Activated CD8-positive, alpha-beta T cell treated with anti-CD3 and anti-CD28 coated beads for 36 hours (primary cell): ENCODE data around the gene ABCB7. TPM values are rescaled to one million over a fixed set of nuclear protein-coding genes. Genes with fewer than 3 reads are reported as not detected.

Source experiments
- ATAC-seq: fragments of 200-7000 bp; cut with Tn5 transposase; one replicate; pipeline ENCODE4 v1.10.0; 2021; ENCODE audit warnings: mild to moderate bottlenecking, moderate library complexity
- CTCF ChIA-PET: fragments of 350-600 bp; sonication (Branson Sonifier 250); formaldehyde crosslinking; loops from one replicate; lab custom pipeline; 2021; ENCODE audit warnings: antibody characterized with exemption; lab: Charles Lee
- POLR2A ChIA-PET: fragments of 350-600 bp; sonication (Branson Sonifier 250); formaldehyde crosslinking; loops from one replicate; lab custom pipeline; 2021; ENCODE audit warnings: antibody characterized with exemption; lab: Charles Lee
- DNase-seq: peaks from one replicate; pipeline ENCODE4 v3.0.0-alpha.2; 2020
- H3K27ac Mint-ChIP-seq: one replicate; pipeline ENCODE4 v1.8.0; 2021; ENCODE audit warnings: mild to moderate bottlenecking, mixed read lengths
- H3K27me3 Mint-ChIP-seq: one replicate; pipeline ENCODE4 v1.8.0; 2021; ENCODE audit warnings: mixed read lengths
- H3K36me3 Mint-ChIP-seq: one replicate; pipeline ENCODE4 v1.8.0; 2021; ENCODE audit warnings: low read depth, mixed read lengths
- H3K4me1 Mint-ChIP-seq: one replicate; pipeline ENCODE4 v1.8.0; 2021; ENCODE audit warnings: low read depth, mixed read lengths
- H3K4me3 Mint-ChIP-seq: one replicate; pipeline ENCODE4 v1.8.0; 2021; ENCODE audit warnings: mild to moderate bottlenecking, moderate library complexity, mixed read lengths
- H3K9me3 Mint-ChIP-seq: one replicate; pipeline ENCODE4 v1.8.0; 2021; ENCODE audit warnings: mixed read lengths
- intact Hi-C: fragments of 100-400 bp; cut with micrococcal nuclease; formaldehyde crosslinking; loops from one replicate; pipeline ENCODE4 v1.10.0; 2022
- total RNA-seq, 2 experiments: library from RNA; stranded (reverse); gene quantifications; one replicate each; pipeline ENCODE4 v1.2.3, GENCODE V29; 2021
- TF ChIP-seq, protein P1 (sequence below): fragments of 200-600 bp; IDR thresholded peaks from one replicate; pipeline ENCODE4 v1.8.0; 2022; ENCODE audit warnings: antibody characterized with exemption, mild to moderate bottlenecking

Gene ABCB7
- total RNA-seq, 2 experiments from 2014 or later = 50.5 to 52.0 TPM

DNA sequence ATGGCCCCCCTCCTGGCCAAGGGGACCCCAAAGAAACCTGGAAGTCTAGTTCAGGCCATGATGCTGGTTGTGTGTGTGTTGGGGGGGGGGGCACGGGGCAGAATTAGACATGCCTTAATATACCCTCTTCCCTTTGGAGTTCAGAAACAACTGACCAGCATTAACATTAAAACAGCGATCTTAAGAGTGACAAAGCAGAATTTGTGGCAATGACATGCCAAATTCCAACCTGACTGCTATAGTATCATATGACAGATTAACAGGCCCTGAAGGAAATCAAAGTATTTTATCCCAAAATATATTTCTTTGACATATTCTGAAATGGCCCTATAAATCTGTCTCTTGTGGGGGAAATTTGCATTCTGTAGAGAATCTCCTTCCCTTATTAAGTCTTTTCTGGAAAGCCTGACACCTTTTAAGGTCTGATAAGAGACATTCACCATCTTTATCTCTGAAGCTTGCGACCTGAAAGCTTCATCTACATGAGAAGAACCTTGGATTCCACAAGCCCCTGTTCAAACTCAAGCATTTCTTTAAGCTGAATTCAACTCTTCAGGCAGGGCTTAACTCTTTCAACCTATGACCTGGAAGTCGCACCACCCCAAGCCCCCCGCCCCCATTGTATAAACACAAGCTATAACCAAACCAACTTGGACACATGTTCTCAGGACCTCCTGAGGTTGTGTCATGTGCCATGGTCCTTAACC is 40.2 kb downstream of the ABCB7 start:
- Mint-ChIP-seq H3K36me3 (peaks cover 9% of the 10 kb centered on the region), H3K27ac (no peak overlapping the region), H3K9me3 (no peaks in the 10 kb centered on the region), H3K4me1 (peaks cover 5% of the 10 kb centered on the region), H3K27me3 (no peaks in the 10 kb centered on the region), H3K4me3 (no peak overlapping the region)
- TF ChIP-seq, protein P1, sequence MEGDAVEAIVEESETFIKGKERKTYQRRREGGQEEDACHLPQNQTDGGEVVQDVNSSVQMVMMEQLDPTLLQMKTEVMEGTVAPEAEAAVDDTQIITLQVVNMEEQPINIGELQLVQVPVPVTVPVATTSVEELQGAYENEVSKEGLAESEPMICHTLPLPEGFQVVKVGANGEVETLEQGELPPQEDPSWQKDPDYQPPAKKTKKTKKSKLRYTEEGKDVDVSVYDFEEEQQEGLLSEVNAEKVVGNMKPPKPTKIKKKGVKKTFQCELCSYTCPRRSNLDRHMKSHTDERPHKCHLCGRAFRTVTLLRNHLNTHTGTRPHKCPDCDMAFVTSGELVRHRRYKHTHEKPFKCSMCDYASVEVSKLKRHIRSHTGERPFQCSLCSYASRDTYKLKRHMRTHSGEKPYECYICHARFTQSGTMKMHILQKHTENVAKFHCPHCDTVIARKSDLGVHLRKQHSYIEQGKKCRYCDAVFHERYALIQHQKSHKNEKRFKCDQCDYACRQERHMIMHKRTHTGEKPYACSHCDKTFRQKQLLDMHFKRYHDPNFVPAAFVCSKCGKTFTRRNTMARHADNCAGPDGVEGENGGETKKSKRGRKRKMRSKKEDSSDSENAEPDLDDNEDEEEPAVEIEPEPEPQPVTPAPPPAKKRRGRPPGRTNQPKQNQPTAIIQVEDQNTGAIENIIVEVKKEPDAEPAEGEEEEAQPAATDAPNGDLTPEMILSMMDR = no peak
- CTCF ChIA-PET = no interaction called here
- intact Hi-C loops = no loop called here
- POLR2A ChIA-PET = no interaction called here
- no peak for DNase-seq
- ATAC-seq = no peak

DNA sequence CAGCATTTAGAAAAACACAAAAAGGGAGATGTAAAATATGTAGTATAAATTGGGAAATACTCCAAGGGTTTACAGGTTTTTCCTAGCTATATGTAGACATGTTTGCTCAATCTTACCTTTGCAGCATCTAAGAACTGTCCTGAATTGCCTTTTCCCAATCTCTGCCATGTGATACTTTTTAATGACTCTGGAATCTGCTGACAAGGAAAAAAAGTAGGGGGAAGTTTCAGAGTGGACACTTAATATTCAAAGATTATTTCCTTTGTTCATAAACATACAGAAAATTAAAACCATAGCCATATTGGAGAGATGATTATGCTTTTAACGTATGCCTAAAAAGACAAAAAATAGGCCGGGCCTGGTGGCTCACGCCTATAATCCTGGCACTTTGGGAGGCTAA is 41.4 kb downstream of the ABCB7 start:
- POLR2A ChIA-PET = no interaction called here
- peaks cover 5% of the 10 kb centered on the region for H3K4me1 Mint-ChIP-seq
- intact Hi-C loops = no loop called here

DNA sequence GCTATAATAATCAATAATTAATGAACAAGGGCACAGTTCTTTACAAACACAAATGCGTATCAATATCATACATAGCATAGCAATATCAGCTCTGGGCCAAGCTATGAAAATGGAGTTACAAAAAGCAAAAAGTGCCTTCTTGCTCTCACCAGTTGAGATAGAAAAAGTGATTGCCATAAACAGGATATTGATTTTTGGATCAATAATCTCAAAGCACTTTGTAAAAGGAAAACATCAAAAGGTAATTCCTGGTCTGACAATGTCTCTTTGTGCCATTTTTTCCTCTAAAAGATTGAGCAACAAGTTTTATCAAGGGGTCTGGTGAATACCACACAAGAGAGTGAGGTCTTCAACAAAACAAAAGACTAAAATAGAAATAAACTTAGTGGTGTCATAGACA is 42.4 kb downstream of the ABCB7 start:
- CTCF ChIA-PET = no interaction called here
- POLR2A ChIA-PET = no interaction called here

More for the DNA sequence above, 41.4 kb downstream of the ABCB7 start:
- CTCF ChIA-PET = no interaction called here
- Mint-ChIP-seq H3K4me3 (no peak overlapping the region), H3K36me3 (peaks cover 10% of the 10 kb centered on the region), H3K27ac (no peak overlapping the region), H3K9me3 (no peaks in the 10 kb centered on the region), H3K27me3 (no peaks in the 10 kb centered on the region)
- DNase-seq = no peak
- TF ChIP-seq, protein P1 = no peak
- ATAC-seq = no peak

DNA sequence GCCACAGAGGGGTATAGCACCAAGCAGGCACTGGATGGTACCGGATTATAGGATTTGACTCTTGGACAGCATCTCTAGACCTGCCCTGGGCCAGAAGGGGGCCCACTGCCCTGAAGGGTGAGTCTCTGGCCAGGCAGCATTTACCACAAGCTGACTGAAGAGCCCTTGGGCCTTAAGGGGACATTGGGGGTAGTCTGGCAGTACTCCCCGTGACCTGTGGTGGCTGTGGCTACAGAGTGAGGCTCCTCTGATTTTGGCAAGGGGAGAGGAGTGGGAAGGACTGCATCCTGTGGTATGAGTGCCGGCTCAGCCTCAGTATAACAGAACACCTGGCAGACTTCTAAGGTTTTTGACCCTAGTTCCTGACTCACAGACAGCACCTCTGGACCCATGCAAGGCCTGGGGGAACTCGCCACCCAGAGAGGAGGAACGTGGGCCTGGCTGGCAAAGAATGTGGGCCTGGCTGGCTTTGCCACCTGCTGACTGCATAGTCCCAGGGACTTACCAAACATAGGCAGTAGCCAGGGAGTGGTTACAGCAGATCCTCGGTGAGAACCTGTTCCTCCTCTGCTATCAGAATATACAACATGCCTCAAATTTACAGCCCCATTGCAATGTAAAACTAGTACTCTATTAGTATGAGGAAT is 48.1 kb downstream of the ABCB7 start:
- H3K4me3 Mint-ChIP-seq = no peak overlapping the region
- ChIA-PET POLR2A (no interaction called here), CTCF (no interaction called here)
- H3K27ac Mint-ChIP-seq = no peak overlapping the region
- peaks cover 7% of the 10 kb centered on the region for H3K4me1 Mint-ChIP-seq
- intact Hi-C loops = no loop called here
- TF ChIP-seq, protein P1 = no peak
- H3K36me3 Mint-ChIP-seq = peaks cover 21% of the 10 kb centered on the region
- ATAC-seq = no peak
- H3K27me3 Mint-ChIP-seq = no peaks in the 10 kb centered on the region
- no peak for DNase-seq
- H3K9me3 Mint-ChIP-seq = no peaks in the 10 kb centered on the region

More for the DNA sequence above, 42.4 kb downstream of the ABCB7 start:
- DNase-seq (no peak), ATAC-seq (no peak)
- intact Hi-C loops = no loop called here
- Mint-ChIP-seq H3K27me3 (no peaks in the 10 kb centered on the region), H3K4me3 (no peak overlapping the region), H3K9me3 (no peaks in the 10 kb centered on the region), H3K27ac (no peak overlapping the region), H3K36me3 (peaks cover 9% of the 10 kb centered on the region), H3K4me1 (peaks cover 5% of the 10 kb centered on the region)
- TF ChIP-seq, protein P1 = no peak

DNA sequence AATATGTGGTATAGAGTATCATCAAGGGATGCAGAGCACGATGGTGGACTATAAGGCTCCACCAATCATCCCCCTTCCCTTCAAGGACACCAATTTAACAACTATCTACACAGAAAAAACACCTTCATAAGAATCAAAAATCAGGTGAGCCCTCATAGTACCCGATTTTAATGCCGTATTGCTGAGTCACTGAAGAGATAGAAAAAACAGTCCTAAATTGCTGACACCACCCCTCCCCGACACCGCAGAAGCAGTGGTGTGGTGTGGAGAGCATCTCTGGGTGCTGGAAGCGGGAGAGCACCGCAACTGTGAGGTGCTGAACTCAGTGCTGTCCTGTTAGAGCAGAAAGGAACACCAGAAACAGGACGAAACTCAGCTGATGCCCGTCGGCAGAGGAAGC is 49.3 kb downstream of the ABCB7 start:
- Mint-ChIP-seq H3K9me3 (no peaks in the 10 kb centered on the region), H3K4me3 (no peak overlapping the region), H3K27me3 (no peaks in the 10 kb centered on the region), H3K27ac (no peak overlapping the region), H3K36me3 (peaks cover 21% of the 10 kb centered on the region), H3K4me1 (peaks cover 10% of the 10 kb centered on the region)
- ChIA-PET POLR2A (no interaction called here), CTCF (no interaction called here)
- ATAC-seq (no peak), DNase-seq (no peak)
- intact Hi-C loops = no loop called here
- TF ChIP-seq, protein P1 = no peak
